Pancreas (tissue), 10 donors: ENCODE data around the gene TRIM66. TPM values are rescaled to one million over a fixed set of nuclear protein-coding genes. Genes with fewer than 3 reads are reported as not detected.

Experiments used
- ATAC-seq, 4 donors: fragments of 200-7000 bp; cut with Tn5 transposase; one replicate each; pipeline versions ENCODE4 v1.8.0 to v1.9.1; 2020; ENCODE audit warnings: mild to moderate bottlenecking in 4 of 4, moderate library complexity in 4 of 4
- DNase-seq, 6 donors: peaks; one replicate each; pipeline ENCODE4 v3.0.0-alpha.2; 2020
- FAIRE-seq: peaks from 2 replicates; lab custom pipeline; 2012; peaks lifted over from hg19 to GRCh38; lab: Jason Lieb, UNC
- H3K27ac ChIP-seq, 4 donors: fragments of 200-600 bp; sonication (generic); 1 replicate in 3 of 4; 2 replicates in 1 of 4; pipeline versions ENCODE4 v1.5.0 to v1.8.0; 2020
- H3K27me3 ChIP-seq, 4 donors: fragments of 200-600 bp; one replicate each; pipeline ENCODE4 v1.8.0; 2021
- H3K36me3 ChIP-seq, 3 donors: fragments of 200-600 bp; sonication (generic) in 1 of 3; one replicate each; pipeline versions ENCODE4 v1.5.0 to v1.8.0; 2020 to 2021
- H3K4me1 ChIP-seq, 3 donors: fragments of 200-600 bp; one replicate each; pipeline ENCODE4 v1.8.0; 2021
- H3K4me3 ChIP-seq, 4 donors: fragments of 200-600 bp; sonication (generic) in 2 of 4; one replicate each; pipeline versions ENCODE4 v1.5.0 to v1.8.0; 2020 to 2021
- H3K9me3 ChIP-seq, 4 donors: fragments of 200-600 bp; one replicate each; pipeline ENCODE4 v1.8.0; 2021
- CTCF ChIP-seq, 4 donors: fragments of 200-600 bp; sonication (generic) in 3 of 4; IDR thresholded peaks; one replicate each; pipeline versions ENCODE4 v1.5.0 to v1.8.0; 2021; ENCODE audit warnings: antibody characterized with exemption in 4 of 4
- WGBS, 2 donors: extraction: QIAGEN DNeasy Blood & Tissue Kit; methylation state at CpG; one replicate each; pipeline ENCODE4 v1.1.7; 2013; 5-methylcytosine and 5-hydroxymethylcytosine counted together
- intact Hi-C, 3 donors: fragments of 100-400 bp; cut with DNase I; formaldehyde crosslinking; loops; one replicate each; pipeline versions ENCODE4 v1.11.1 to v1.14.2; 2022
- polyA plus RNA-seq, 2 donors: library from polyadenylated mRNA; stranded (reverse); fragments of 200-250 nt; gene quantifications; one replicate each; pipeline ENCODE4 v1.2.3, GENCODE V29; 2013
- total RNA-seq, 6 donors: library from RNA; stranded (reverse); fragmentation: NEBNext Ultra II Directional in 4 of 6; extraction: Animal tissue kit (Norgen Biotek cat#: 25700) in 4 of 6; gene quantifications; one replicate each; pipeline versions ENCODE4 v1.2.1 to v1.2.4, GENCODE V29; 2021 to 2023
- donor health status: healthy with polysubstance abuse.
- donor health status: DM: no; HTN: no; CAD: no; lungs with moderate emphysema.
- donor health status: DM: no; HTN: no; CAD: no.
- donor health status: control.
- donor health status: control.
- donor health status: Bipolar disorder and iron deficiency.
- donor health status: DM: yes; HTN: yes; CAD: no.
- donor health status: DM: no; HTN: no; CAD: no.
- donor health status: DM: no; HTN: no; CAD: no.
- donor health status: DM: yes; HTN: yes; CAD: no.

Gene TRIM66
- total and polyA plus RNA-seq, 8 donors: 4.1 to 13.1 (median 9.8) TPM

GRCh38 chr11:8683115-8683807 is 796 bp upstream of the TRIM66 start:
- H3K27me3 ChIP-seq: no peaks in the 10 kb centered on the region
- H3K4me3 ChIP-seq: peak overlapping the region; percentile 70 to 99 (median 94)
- WGBS, 2 donors: 2% methylated on average over 27 of the region's 27 CpGs
- DNase-seq: no peak
- H3K9me3 ChIP-seq: no peaks in the 10 kb centered on the region
- peaks cover 3 to 30% (median 17%) of the 10 kb centered on the region in 3 donors for H3K36me3 ChIP-seq
- H3K4me1 ChIP-seq: peaks cover 12 to 39% (median 23%) of the 10 kb centered on the region in 3 donors
- FAIRE-seq: no peak
- intact Hi-C loops: no loop called here
- peak overlapping the region; percentile 87 to 94 (median 90) for H3K27ac ChIP-seq
- TF ChIP-seq CTCF (IDR thresholded peaks at IDR 0.05): no peak
- ATAC-seq: peak; percentile 5 to 17 (median 10)

- peak overlapping the region; percentile 70 to 99 (median 94) for H3K4me3 ChIP-seq
- WGBS, 2 donors: 14 to 16% methylated on average over 14 of the region's 14 CpGs
- H3K27ac ChIP-seq: peak overlapping the region; percentile 87 to 94 (median 90)
- no peak for FAIRE-seq
- peaks cover 3 to 29% (median 17%) of the 10 kb centered on the region in 3 donors for H3K36me3 ChIP-seq
- peak in 2 of 4 donors; percentile 51 to 52 for ATAC-seq
- H3K27me3 ChIP-seq: no peaks in the 10 kb centered on the region
- no peak for TF ChIP-seq CTCF (IDR thresholded peaks at IDR 0.05)
- peaks cover 4 to 25% (median 13%) of the 10 kb centered on the region in 3 donors for H3K4me1 ChIP-seq
- no peak for DNase-seq
- intact Hi-C loops: no loop called here
- H3K9me3 ChIP-seq: no peaks in the 10 kb centered on the region
These were observed 595 bp downstream of the TRIM66 start for GRCh38 chr11:8681837-8682302.

- no peak for TF ChIP-seq CTCF (IDR thresholded peaks at IDR 0.05)
- Histone ChIP-seq H3K4me3 (no peak overlapping the region), H3K36me3 (peaks cover 0 to under 1% (median 0%) of the 10 kb centered on the region in 3 donors), H3K27ac (no peak overlapping the region), H3K4me1 (peaks cover under 1 to 7% (median 6%) of the 10 kb centered on the region in 3 donors), H3K27me3 (no peaks in the 10 kb centered on the region), H3K9me3 (no peaks in the 10 kb centered on the region)
- DNase-seq (no peak), ATAC-seq (no peak), FAIRE-seq (no peak)
- 65 to 73% methylated on average over 1 of the region's 1 CpG for WGBS, 2 donors
- intact Hi-C loops: no loop called here
These were observed 3.5 kb downstream of the TRIM66 start for GRCh38 chr11:8679006-8679405.

GRCh38 chr11:8676458-8676857 is 6.0 kb downstream of the TRIM66 start:
- no peak for TF ChIP-seq CTCF (IDR thresholded peaks at IDR 0.05)
- intact Hi-C loops: no loop called here
- no peak for FAIRE-seq
- no peak for DNase-seq
- no peaks in the 10 kb centered on the region for H3K36me3 ChIP-seq
- no peaks in the 10 kb centered on the region for H3K9me3 ChIP-seq
- H3K4me3 ChIP-seq: no peak overlapping the region
- no peaks in the 10 kb centered on the region for H3K27me3 ChIP-seq
- WGBS, 2 donors: 88 to 89% methylated on average over 1 of the region's 1 CpG
- no peak overlapping the region for H3K27ac ChIP-seq
- H3K4me1 ChIP-seq: peaks cover 0 to 4% (median 0%) of the 10 kb centered on the region in 3 donors
- no peak for ATAC-seq

DNA sequence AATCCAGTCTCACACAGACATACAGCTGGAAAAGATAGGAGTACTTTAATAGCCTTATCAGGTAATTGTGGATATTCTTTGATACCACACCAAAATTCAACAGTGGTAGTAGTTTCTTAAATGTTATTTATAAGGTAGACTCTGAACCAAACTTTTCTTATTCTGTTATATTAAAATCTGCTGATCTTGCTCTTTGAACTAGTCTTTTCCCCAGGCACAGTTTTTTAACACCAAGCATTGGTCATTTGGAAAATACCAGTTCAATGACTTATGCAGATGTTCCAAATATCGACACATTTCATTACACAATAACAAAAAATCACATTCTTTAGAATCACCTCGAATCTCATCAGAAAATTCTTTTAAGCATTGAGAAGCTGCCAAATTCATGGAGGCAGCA is 7.6 kb downstream of the TRIM66 start:
- FAIRE-seq: no peak
- 75 to 86% methylated on average over 2 of the region's 2 CpGs for WGBS, 2 donors
- Histone ChIP-seq H3K27ac (no peak overlapping the region), H3K27me3 (no peaks in the 10 kb centered on the region), H3K4me3 (no peak overlapping the region), H3K9me3 (no peaks in the 10 kb centered on the region), H3K4me1 (peaks cover 0 to 4% (median 0%) of the 10 kb centered on the region in 3 donors), H3K36me3 (no peaks in the 10 kb centered on the region)
- ATAC-seq: no peak
- DNase-seq: no peak
- intact Hi-C loops: no loop called here
- TF ChIP-seq CTCF (IDR thresholded peaks at IDR 0.05): no peak
